Hepatocyte (in vitro differentiated cells): ENCODE data around the gene LITAFD. TPM values are rescaled to one million over a fixed set of nuclear protein-coding genes. Genes with fewer than 3 reads are reported as not detected.

Source experiments
- DNase-seq: peaks from one replicate; pipeline ENCODE4 v3.0.0-alpha.2; 2016; ENCODE audit warnings: low spot score
- H2AFZ ChIP-seq: fragments of 200-600 bp; sonication (generic); 2 replicates; pipeline ENCODE4 v1.6.0; 2016; ENCODE audit warnings: antibody characterized with exemption, mild to moderate bottlenecking
- H3K27ac ChIP-seq: fragments of 200-600 bp; sonication (generic); 2 replicates; pipeline ENCODE4 v1.5.1; 2016; ENCODE audit warnings: mild to moderate bottlenecking
- H3K27me3 ChIP-seq: fragments of 200-600 bp; sonication (generic); 2 replicates; pipeline ENCODE4 v1.6.1; 2016
- H3K36me3 ChIP-seq: fragments of 200-600 bp; sonication (generic); replicated peaks from 2 replicates; pipeline ENCODE4 v1.5.1; 2016; ENCODE audit warnings: low read depth; ENCODE audit not compliant: insufficient read depth
- H3K4me1 ChIP-seq: fragments of 200-600 bp; sonication (generic); 2 replicates; pipeline ENCODE4 v1.5.1; 2016; ENCODE audit warnings: mild to moderate bottlenecking, moderate library complexity; ENCODE audit not compliant: insufficient read depth
- H3K4me2 ChIP-seq: fragments of 200-600 bp; sonication (generic); 2 replicates; pipeline ENCODE4 v1.6.0; 2016
- H3K4me3 ChIP-seq: fragments of 200-600 bp; sonication (generic); 2 replicates; pipeline ENCODE4 v1.5.1; 2016; ENCODE audit warnings: mild to moderate bottlenecking
- H3K79me2 ChIP-seq: fragments of 200-600 bp; sonication (generic); 2 replicates; pipeline ENCODE4 v1.6.0; 2017; ENCODE audit warnings: mild to moderate bottlenecking
- H3K9me2 ChIP-seq: fragments of 200-600 bp; sonication (generic); replicated peaks from 2 replicates; pipeline ENCODE4 v1.6.0; 2017; ENCODE audit warnings: mild to moderate bottlenecking; ENCODE audit not compliant: insufficient read depth
- H3K9me3 ChIP-seq: fragments of 200-600 bp; sonication (generic); 2 replicates; pipeline ENCODE4 v1.5.1; 2016; ENCODE audit warnings: low read depth, mild to moderate bottlenecking
- H4K20me1 ChIP-seq: fragments of 200-600 bp; sonication (generic); 2 replicates; pipeline ENCODE4 v1.6.0; 2016; ENCODE audit warnings: mild to moderate bottlenecking; ENCODE audit not compliant: insufficient read depth, poor library complexity, severe bottlenecking
- EZH2 ChIP-seq: fragments of 200-600 bp; sonication (generic); IDR thresholded peaks from 2 replicates; pipeline ENCODE4 v1.6.1; 2016; ENCODE audit warnings: antibody characterized with exemption, mild to moderate bottlenecking, borderline replicate concordance
- EZH2phosphoT487 ChIP-seq: fragments of 200-600 bp; sonication (generic); IDR thresholded peaks from one replicate; pipeline ENCODE4 v1.6.1; 2018; ENCODE audit warnings: antibody characterized with exemption, mild to moderate bottlenecking, low read depth, moderate library complexity; ENCODE audit not compliant: unreplicated experiment, severe bottlenecking
- WGBS: methylation state at CpG from one replicate; pipeline ENCODE4 v1.1.6; 2016; ENCODE audit warnings: low lambda C conversion rate; ENCODE audit errors: missing lambda C conversion rate; 5-methylcytosine and 5-hydroxymethylcytosine counted together
- polyA plus RNA-seq: library from polyadenylated mRNA; unstranded; fragments of >200 nt; fragmentation: Nextera tagmentation; extraction: Ambion mirVana; gene quantifications from 2 replicates; pipeline ENCODE4 v1.2.1, GENCODE V29; 2016
- total RNA-seq: library from RNA; depleted of rRNA; stranded (reverse); fragments of >200 nt; gene quantifications from 2 replicates; pipeline ENCODE4 v1.2.3, GENCODE V29; 2014
- TF ChIP-seq, protein P1 (sequence below): fragments of 200-600 bp; sonication (generic); IDR thresholded peaks from 2 replicates; pipeline ENCODE4 v1.5.1; 2016; ENCODE audit warnings: antibody characterized with exemption, mild to moderate bottlenecking; ENCODE audit not compliant: poor library complexity

Gene LITAFD
- total and polyA plus RNA-seq, 2 experiments from 2014 or later = not detected

DNA sequence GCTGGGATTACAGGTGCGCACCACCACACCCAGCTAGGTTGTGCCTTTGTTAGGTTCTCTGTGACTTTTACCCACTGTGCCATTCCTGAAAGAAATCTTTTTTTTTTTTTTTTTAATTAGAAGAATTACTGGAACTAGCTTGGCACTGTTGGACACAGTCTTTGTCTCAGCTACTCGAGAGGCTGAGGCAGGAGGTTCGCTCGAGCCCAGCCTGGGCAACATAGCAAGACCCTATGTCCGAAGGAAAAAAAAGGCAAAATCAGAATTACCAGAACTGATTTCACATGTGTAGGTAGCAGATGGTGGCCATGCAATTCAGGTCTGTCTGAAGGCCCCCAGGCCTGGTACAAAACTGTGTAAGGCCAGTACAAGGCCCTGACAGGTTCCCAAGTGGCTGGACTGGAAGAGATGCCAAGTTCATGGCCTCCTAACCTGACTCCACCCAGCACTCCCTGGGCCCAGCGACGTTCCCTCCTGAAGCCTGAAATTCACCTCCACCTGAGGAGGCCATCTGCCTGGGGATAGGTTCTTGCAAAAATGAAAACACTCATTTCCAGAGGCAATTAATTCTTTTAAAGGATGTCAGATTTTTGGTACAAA is 36.4 kb upstream of the LITAFD start:
- peaks cover 15% of the 10 kb centered on the region for H4K20me1 ChIP-seq
- WGBS = 98% methylated on average over 7 of the region's 7 CpGs

DNA sequence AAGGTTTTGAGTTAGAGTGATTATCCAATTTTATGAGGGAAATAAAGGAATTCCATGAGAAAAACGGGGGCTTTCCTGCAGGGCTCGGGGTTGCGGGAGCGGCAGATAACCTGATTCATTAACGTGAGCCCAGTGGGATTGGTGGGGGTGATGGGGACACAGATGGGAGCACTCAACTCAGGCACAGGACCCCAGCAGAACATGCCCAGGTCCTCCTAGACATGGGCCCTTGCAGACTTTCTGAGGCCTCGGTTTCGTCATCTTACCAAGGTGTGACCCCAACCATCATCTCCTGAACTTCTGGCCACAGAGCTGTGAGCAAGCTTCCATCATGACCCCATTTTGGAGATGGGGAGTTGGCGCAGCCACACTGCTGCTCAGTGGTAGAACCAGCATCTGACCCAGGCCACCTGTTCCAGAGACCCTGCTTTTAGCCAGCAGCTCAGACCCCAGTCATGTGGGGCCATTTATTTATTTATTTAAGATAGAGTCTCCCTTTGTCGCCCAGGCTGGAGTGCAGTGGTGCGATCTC is 35.7 kb upstream of the LITAFD start:
- DNase-seq = no peak
- WGBS = 84% methylated on average over 10 of the region's 10 CpGs
- Histone ChIP-seq H3K36me3 (no peaks in the 10 kb centered on the region), H2AFZ (no peak overlapping the region), H3K79me2 (peaks cover 4% of the 10 kb centered on the region), H3K9me3 (no peaks in the 10 kb centered on the region), H3K4me2 (no peak overlapping the region), H3K9me2 (no peaks in the 10 kb centered on the region), H4K20me1 (peaks cover 14% of the 10 kb centered on the region), H3K27ac (no peak overlapping the region), H3K4me1 (no peaks in the 10 kb centered on the region), H3K27me3 (no peaks in the 10 kb centered on the region), H3K4me3 (no peak overlapping the region)
- no peak for TF ChIP-seq EZH2
- TF ChIP-seq, protein P1, sequence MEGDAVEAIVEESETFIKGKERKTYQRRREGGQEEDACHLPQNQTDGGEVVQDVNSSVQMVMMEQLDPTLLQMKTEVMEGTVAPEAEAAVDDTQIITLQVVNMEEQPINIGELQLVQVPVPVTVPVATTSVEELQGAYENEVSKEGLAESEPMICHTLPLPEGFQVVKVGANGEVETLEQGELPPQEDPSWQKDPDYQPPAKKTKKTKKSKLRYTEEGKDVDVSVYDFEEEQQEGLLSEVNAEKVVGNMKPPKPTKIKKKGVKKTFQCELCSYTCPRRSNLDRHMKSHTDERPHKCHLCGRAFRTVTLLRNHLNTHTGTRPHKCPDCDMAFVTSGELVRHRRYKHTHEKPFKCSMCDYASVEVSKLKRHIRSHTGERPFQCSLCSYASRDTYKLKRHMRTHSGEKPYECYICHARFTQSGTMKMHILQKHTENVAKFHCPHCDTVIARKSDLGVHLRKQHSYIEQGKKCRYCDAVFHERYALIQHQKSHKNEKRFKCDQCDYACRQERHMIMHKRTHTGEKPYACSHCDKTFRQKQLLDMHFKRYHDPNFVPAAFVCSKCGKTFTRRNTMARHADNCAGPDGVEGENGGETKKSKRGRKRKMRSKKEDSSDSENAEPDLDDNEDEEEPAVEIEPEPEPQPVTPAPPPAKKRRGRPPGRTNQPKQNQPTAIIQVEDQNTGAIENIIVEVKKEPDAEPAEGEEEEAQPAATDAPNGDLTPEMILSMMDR = no peak
- no peak for TF ChIP-seq EZH2phosphoT487

More for the DNA sequence above, 36.4 kb upstream of the LITAFD start:
- TF ChIP-seq, protein P1 = no peak
- TF ChIP-seq EZH2 = no peak
- no peak for TF ChIP-seq EZH2phosphoT487
- H3K79me2 ChIP-seq = peaks cover 4% of the 10 kb centered on the region
- H3K9me2 ChIP-seq = no peaks in the 10 kb centered on the region
- H3K27me3 ChIP-seq = no peaks in the 10 kb centered on the region
- DNase-seq = no peak
- H3K27ac ChIP-seq = no peak overlapping the region
- H3K4me3 ChIP-seq = no peak overlapping the region
- no peaks in the 10 kb centered on the region for H3K9me3 ChIP-seq
- no peaks in the 10 kb centered on the region for H3K36me3 ChIP-seq
- no peak overlapping the region for H3K4me2 ChIP-seq
- H3K4me1 ChIP-seq = no peaks in the 10 kb centered on the region
- no peak overlapping the region for H2AFZ ChIP-seq

DNA sequence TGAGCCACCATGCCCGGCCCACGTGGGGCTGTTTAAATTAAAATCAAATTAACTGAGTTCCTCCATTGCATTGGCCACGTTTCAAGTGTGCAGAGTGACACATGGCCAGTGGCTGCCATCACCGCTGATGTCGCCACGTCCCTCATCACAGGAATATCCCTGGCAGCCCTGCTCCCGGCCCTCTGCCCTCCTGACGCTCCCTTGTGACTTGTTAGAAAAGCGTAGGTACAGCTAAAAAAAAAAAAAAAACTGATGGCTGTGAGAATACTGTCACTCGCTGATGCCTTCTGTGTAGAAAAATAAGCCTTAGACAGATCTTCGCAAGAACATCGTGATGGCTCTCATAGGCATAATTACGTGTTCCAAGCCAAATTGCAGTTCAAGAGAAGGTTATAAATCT is 35.0 kb upstream of the LITAFD start:
- Histone ChIP-seq H3K36me3 (no peaks in the 10 kb centered on the region), H4K20me1 (peaks cover 14% of the 10 kb centered on the region)

More for the DNA sequence above, 35.0 kb upstream of the LITAFD start:
- Histone ChIP-seq H3K27me3 (no peaks in the 10 kb centered on the region), H3K4me3 (no peak overlapping the region), H3K4me2 (no peak overlapping the region), H3K27ac (no peak overlapping the region), H3K4me1 (no peaks in the 10 kb centered on the region), H3K9me2 (no peaks in the 10 kb centered on the region), H3K79me2 (peaks cover 4% of the 10 kb centered on the region), H2AFZ (no peak overlapping the region), H3K9me3 (no peaks in the 10 kb centered on the region)
- TF ChIP-seq EZH2 = no peak
- no peak for TF ChIP-seq EZH2phosphoT487
- TF ChIP-seq, protein P1 = no peak
- 93% methylated on average over 13 of the region's 13 CpGs for WGBS
- DNase-seq = no peak
